ENCODE results near the gene PARP9.

DNA sequence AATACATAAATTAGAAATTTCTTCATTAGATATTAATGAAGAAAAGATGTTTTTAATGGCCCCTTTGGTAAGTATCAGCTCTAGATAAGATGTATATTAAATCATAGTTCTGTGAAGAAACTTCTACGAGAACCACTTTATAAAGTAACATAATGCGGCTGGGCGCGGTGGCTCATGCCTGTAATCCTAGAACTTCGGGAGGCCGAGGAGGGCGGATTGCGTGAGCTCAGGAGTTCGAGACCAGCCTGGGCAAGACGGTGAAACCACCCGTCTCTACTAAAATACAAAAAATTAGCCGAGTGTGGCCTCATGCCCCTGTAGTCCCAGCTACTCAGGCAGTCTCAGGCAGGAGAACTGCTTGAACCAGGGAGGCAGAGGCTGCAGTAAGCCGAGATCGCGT, 51.8 kb downstream of the PARP9 start:
- TF ChIP-seq CTCF (conservative IDR thresholded peaks at IDR 0.05; ENCODE audit: low read length) (no peak), EZH2phosphoT487 (IDR thresholded peaks at IDR 0.05; ENCODE audit: borderline replicate concordance) (no peak)

All from Loucy (cell line).